Colonic mucosa (tissue), 4 donors: ENCODE measurements around the gene ZNF335. TPM values are rescaled to one million over a fixed set of nuclear protein-coding genes. Genes with fewer than 3 reads are reported as not detected.

Source experiments
- DNase-seq: peaks from one replicate; pipeline ENCODE4 v3.0.0-alpha.2; 2020
- H3K27ac ChIP-seq: fragments of 200-600 bp; one replicate; pipeline ENCODE4 v1.8.0; 2021
- H3K27me3 ChIP-seq: fragments of 200-600 bp; one replicate; pipeline ENCODE4 v1.8.0; 2021
- H3K36me3 ChIP-seq: fragments of 200-600 bp; one replicate; pipeline ENCODE4 v1.8.0; 2021
- H3K4me1 ChIP-seq: fragments of 200-600 bp; one replicate; pipeline ENCODE4 v1.8.0; 2021; ENCODE audit warnings: mild to moderate bottlenecking
- H3K4me3 ChIP-seq: fragments of 200-600 bp; one replicate; pipeline ENCODE4 v1.8.0; 2021
- H3K9ac ChIP-seq, 2 donors: one replicate each; pipeline ENCODE4 v1.7.0; 2013; ENCODE audit warnings: control low read depth in 2 of 2, low read depth in 2 of 2, low read length in 2 of 2
- H3K9me3 ChIP-seq: fragments of 200-600 bp; one replicate; pipeline ENCODE4 v1.8.0; 2021
- CTCF ChIP-seq: fragments of 200-600 bp; IDR thresholded peaks from one replicate; pipeline ENCODE4 v1.8.0; 2022; ENCODE audit warnings: antibody characterized with exemption, mild to moderate bottlenecking
- intact Hi-C: fragments of 100-400 bp; cut with DNase I; formaldehyde crosslinking; loops from one replicate; pipeline ENCODE4 v1.14.1; 2022
- total RNA-seq, 2 donors: library from RNA; stranded (reverse); fragmentation: NEBNext Ultra II Directional in 1 of 2; extraction: Animal tissue kit (Norgen Biotek cat#: 25700) in 1 of 2; gene quantifications; one replicate each; pipeline ENCODE4 v1.2.1, GENCODE V29; 2021
- donor health status: healthy.
- donor health status: DM: no; HTN: no; CAD: no.
- donor health status: DM: no; HTN: no; CAD: no.

The ZNF335 gene
- total RNA-seq, 2 donors from 2014 or later: 11.3 to 22.1 TPM

DNA sequence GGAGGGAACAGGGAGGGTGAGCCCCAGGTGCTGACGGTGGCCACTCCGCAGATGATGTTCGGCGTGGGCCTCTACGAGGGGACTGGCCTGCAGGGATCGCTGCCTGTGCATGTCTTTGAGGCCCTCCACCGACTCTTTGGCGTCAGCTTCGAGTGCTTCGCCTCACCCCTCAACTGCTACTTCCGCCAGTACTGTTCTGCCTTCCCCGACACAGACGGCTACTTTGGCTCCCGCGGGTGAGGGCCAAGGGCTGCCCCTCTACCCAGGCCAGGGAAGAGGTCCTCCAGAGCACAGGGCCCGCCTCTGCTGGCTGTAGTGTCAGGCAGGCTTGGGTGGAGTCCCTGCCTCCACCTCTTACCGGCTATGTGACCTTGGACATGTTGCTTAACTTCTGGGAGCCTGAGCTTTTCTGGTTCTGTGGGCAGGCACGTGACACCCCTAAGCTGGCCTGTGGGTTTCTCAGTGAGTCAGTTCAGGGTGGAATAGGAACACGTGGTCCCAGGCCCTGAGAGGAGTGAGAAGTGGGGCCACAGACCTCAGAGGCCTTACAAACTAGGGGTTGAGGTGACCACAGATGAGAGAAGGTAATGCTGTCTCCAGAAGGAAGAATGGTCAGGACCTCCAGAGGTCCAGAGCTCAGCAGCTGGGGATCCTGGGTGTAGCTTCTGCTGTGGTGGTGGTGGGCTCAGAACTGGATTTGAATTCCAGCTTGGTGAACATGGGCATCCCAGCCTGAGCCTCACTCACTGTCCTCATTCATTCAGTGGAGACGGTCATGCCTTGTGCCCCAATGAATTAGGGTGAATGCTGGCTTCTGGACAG, 25.6 kb downstream of the ZNF335 start:
- Histone ChIP-seq H3K36me3 (peaks cover 13% of the 10 kb centered on the region), H3K4me3 (no peak overlapping the region), H3K9me3 (no peaks in the 10 kb centered on the region), H3K4me1 (no peaks in the 10 kb centered on the region), H3K9ac (peak overlapping the region in 1 of 2 donors; percentile 24), H3K27ac (no peak overlapping the region), H3K27me3 (no peaks in the 10 kb centered on the region)
- intact Hi-C loops: no loop called here
- DNase-seq: peak; percentile 49
- no peak for TF ChIP-seq CTCF

DNA sequence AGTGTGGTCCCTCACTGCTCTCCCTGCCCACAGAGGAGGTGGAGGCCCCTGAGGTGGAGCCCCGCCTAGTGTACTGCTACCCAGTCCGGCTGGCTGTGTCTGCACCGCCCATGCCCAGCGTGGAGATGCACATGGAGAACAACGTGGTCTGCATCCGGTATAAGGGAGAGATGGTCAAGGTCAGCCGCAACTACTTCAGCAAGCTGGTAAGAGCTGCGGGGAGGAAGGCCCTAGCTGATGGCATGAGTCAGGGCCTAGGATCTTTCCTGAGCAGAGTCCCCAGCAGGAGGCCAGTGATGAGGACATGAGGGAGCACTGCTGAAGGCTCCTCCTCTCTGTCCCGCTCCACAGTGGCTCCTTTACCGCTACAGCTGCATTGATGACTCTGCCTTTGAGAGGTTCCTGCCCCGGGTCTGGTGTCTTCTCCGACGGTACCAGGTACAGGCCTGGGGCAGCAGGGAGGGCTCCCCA, 26.3 kb downstream of the ZNF335 start:
- Histone ChIP-seq H3K9ac (no peak overlapping the region), H3K27ac (no peak overlapping the region), H3K9me3 (no peaks in the 10 kb centered on the region), H3K4me1 (no peaks in the 10 kb centered on the region), H3K4me3 (no peak overlapping the region), H3K27me3 (no peaks in the 10 kb centered on the region), H3K36me3 (peaks cover 19% of the 10 kb centered on the region)
- DNase-seq: no peak
- intact Hi-C loops: no loop called here
- TF ChIP-seq CTCF: no peak

DNA sequence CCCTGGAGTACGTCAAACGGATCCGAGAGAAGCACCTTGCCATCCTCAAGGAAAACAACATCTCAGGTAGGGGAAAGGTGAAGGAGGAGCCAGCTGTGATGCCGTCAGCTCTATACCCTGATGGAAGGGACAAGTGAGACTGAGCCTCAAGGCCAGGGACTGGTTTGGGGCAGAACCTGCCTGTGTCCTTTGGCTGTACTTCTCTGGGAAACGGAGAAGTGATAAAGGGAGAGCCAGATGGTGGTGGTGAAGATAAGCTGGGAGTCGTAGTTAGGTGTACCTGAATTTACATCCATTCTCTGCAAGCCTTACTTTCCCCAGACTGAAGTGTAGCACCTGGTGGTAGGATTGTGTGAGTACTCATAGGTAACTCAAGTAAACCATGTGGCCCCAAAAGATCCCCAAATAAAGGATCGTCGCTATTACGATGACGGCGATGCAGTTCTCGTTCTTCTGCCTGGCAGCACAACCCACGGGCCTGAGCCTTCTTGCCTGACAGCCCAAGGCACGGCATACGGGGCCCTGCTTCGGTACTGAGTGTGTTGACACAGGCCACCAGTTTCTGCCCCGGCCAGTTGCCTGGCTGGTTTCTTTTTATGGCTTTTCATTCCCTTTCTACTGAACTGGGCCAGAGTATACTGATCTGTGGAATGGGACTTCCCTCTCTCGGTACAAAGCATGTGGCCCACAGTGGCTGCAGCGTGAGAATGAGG, 26.9 kb downstream of the ZNF335 start:
- no peak for DNase-seq
- H3K27me3 ChIP-seq: no peaks in the 10 kb centered on the region
- no peak overlapping the region for H3K4me3 ChIP-seq
- no peak overlapping the region for H3K9ac ChIP-seq
- intact Hi-C loops: no loop called here
- H3K4me1 ChIP-seq: no peaks in the 10 kb centered on the region
- no peak for TF ChIP-seq CTCF
- H3K9me3 ChIP-seq: no peaks in the 10 kb centered on the region
- peaks cover 24% of the 10 kb centered on the region for H3K36me3 ChIP-seq
- no peak overlapping the region for H3K27ac ChIP-seq

- Histone ChIP-seq H3K27me3 (no peaks in the 10 kb centered on the region), H3K9ac (no peak overlapping the region), H3K27ac (no peak overlapping the region), H3K9me3 (no peaks in the 10 kb centered on the region), H3K4me1 (no peaks in the 10 kb centered on the region), H3K36me3 (peaks cover 24% of the 10 kb centered on the region), H3K4me3 (no peak overlapping the region)
- DNase-seq: no peak
- TF ChIP-seq CTCF: no peak
- intact Hi-C loops: no loop called here
Measured at GRCh38 chr20:45944151-45944964, 27.6 kb downstream of the ZNF335 start.

- intact Hi-C loops: no loop called here
- H3K9me3 ChIP-seq: no peaks in the 10 kb centered on the region
- DNase-seq: no peak
- no peaks in the 10 kb centered on the region for H3K27me3 ChIP-seq
- no peak overlapping the region for H3K9ac ChIP-seq
- peaks cover 27% of the 10 kb centered on the region for H3K36me3 ChIP-seq
- no peak overlapping the region for H3K27ac ChIP-seq
- H3K4me3 ChIP-seq: no peak overlapping the region
- no peaks in the 10 kb centered on the region for H3K4me1 ChIP-seq
- no peak for TF ChIP-seq CTCF
Measured at GRCh38 chr20:45943613-45944012, 28.4 kb downstream of the ZNF335 start.
